GOT3 (cell line): ENCODE data around the gene BCOR.

Source experiments
- DNase-seq: peaks from one replicate; lab custom pipeline; 2025; ENCODE audit warnings: mixed read lengths; lab: John Stamatoyannopoulos, UW

The BCOR gene

DNA sequence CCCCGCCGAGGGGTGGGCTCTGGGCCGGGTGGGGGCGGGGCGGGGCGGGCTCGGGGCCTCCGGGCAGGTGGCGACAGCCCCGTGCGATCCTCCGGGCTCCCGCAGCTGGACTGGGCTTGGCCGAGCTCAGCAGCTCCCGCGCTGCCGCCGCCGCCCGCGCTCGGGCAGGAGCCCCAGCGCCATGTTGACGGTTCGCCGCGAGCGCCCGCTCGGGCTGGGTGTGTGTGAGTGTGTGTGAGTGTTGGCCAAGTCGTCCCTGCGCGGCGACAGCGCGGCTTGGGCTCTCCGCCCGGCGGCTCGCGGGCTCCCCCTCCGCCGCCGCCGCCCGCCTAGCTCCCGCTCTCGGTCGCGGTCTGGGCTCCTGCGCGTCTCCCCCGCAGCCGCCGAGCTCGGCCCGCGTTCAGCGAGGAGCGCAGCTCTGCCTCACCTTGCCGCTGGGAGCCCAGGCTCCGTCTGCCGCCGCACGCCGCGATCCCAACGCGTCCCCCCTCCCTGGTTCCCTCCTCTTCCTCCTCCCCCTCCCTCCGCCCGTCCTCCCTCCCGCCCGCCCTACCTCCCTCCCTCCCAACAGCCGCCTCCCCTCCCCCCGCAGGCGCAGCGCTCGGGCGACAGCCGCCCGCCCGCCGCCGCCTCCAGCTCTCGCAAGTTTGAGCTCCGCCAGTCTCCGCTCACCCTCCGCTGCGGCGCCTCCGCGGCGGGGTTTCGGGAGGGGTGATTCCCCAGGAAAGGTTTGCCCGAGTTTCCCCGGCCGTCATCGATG, at the start of gene BCOR:
Gene BCOR, minus strand, starts transcription at position 455 of the 760 bp plus-strand sequence. CDS start 20,029 bp downstream, outside the sequence.
- DNase-seq = no peak

DNA sequence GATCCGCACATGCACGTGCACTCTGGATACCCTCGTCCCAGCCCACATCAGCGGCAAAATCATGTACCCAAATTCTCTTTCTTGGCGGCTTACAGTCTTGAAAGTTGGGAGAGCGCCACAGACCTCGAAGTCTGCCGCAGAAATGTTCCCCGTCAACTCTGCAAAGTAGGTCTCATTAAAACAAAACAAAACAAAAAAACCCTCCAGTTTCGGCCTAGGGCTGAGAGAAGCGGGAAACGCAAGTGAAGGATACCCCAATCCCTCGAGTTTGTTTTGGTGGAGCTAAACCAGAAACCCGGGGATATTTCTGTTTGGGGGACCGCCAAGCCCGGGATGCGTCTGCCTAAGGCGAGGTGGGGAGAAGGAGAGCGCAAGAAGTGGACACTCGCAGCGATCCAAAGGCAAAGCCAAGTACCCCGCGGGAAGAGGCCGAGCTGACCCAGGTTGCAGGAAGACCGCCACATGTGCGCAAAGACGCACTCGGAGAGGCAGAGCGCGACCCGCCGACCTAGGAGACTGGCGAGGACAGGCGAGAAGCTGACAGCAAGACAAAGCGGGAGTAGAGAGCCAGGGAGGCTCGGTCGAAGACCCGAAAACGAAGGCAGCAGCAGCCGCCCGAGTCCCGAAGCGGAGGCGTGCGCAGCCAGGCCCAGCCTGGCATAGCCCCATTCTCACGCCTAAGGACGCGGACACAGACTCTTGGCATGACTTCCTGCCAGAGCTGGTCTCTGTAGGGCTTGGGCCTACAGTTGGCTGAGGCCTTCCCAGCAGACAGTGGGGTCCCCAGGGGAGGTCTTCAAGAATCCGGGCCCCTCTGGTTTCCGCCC, 49.6 kb upstream of the BCOR start:
- no peak for DNase-seq

DNA sequence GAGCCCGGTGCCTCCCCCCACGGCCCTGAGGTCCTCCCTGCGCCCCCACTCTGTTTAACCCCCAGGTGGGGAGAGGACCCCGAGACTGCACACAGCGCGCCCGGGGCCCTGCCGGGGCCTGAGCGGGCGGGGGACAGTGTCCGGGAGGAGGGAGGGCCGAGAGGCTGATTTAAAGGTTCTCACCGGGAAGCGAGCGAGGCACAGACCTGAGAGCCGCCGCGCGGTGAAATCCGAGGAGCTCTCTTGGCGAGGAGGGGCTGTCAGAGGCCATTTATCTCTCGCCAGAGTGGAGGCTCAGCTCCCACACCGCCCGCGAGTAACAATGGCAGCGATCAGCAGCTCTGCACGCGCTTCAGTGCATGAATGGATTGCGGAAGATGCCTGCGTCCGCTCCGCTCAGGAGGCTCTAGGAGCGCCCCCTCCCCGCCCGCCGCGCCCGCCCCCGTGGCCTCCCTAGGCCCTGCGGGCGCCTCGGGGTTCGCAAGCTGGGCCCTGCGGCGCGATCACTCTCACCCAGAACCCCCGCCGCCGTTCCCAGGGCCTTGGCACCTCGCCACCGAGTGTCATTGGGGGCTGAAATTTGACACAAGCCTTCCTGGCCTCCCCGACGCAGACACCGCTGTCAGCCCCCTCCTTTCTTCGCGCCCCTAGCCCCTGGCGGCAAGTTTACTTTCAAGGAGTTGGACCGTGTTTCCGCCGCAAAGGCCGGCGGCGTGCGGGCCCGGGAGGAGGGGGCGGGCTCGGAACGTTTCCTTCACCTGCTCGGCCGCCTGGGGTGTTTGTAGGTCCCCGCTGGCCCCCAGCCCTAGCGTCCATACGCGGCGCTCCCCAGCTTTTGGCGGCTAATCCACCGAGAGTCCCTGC, 48.7 kb upstream of the BCOR start:
- no peak for DNase-seq

DNA sequence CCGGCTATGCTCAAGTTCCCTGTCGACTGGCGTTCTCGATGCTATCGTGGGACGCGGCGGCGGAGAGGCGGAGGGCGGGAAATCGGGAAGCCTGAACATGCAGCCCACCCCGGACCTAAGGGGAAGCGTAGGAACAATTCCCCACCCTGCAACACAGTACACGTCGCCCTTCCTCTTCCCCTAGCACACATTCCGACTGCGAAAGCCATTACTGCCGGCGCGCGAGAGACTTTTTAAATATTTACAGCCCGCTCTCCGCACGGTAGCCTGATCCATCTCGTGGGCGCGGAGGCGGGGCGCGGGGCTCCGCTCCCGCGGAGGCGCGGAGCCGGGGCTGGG, 48.1 kb upstream of the BCOR start:
- no peak for DNase-seq

DNA sequence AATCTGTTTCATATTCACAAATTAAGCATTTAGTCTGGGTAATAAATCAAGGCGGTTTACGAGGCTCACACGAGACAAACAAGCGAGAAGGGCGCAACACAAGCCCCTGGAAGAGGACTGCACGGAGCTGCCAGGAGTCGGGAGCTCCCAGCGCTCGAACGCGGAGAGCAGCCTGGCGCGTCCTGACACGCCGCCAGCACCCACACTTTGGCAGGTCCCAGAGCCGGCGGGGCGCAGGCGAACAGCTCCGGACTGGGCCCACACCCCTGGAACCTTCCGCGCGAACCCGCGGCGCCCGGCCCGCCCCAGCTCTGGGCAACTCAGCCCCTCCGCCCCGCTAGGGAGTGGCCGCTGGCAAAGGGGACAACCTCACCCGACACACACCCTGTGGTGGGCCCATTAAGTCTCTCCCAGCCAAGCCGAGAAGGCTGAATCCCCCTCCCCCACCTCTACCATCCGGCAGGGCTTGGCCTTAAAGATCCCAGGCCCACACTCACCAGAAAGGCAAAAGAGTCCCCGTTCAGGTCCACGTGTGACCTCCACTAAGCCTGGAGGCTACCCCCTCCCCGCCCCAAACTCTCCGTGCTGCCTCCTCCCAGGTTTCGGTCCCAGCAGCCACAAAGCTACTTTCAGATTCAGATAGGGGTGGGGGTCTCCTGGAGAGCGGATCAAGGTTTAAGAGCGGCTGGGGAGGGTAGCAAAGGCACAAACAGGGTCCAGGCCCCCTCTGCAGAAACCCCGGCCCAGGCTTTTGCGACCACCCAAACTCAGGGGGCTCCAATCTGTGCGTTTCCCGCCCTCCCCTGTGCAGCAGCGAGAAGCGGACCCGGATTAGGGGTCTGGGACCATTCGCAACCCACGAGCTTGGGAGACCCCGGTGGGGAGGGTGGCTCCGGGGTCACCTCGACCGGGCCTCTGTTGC, 47.5 kb upstream of the BCOR start:
- no peak for DNase-seq

DNA sequence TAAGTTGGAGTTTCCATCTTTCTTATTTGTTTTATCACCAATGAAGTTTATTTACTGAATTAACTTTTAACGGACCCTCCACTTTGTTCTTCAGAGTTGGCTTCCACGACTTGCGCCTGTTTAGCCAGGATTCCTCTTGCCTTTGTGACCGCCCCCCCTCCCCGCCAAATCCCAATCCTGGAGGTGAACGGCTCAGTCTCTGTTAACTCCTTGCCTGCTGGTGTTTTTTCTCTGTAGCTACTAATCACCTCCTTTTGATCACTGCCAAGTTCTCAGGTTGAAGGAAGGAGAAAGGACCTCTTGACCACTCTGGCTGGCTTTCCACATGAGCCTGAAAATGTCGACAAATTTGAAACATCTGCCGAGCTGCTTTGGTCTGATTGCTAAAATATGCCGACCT, 46.8 kb upstream of the BCOR start:
- no peak for DNase-seq

DNA sequence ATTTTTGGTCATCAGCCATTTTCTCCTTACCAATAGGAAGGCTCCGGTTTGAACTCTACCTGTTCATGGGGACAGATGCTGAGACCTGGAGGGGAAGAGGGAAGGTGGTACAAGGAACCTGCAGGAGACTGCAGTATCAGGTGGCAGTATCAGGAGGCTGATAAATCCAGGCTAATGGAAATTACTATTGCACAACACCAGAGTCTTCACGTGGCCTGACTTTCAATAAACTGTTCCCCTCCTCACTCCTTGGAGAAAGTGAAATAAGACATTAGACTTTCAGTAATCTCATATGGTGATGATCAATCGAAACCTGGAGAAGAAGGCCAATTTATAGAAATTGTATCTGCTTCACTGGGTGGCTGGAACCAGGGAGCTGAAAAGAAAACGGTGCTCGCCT, 46.2 kb upstream of the BCOR start:
- no peak for DNase-seq

DNA sequence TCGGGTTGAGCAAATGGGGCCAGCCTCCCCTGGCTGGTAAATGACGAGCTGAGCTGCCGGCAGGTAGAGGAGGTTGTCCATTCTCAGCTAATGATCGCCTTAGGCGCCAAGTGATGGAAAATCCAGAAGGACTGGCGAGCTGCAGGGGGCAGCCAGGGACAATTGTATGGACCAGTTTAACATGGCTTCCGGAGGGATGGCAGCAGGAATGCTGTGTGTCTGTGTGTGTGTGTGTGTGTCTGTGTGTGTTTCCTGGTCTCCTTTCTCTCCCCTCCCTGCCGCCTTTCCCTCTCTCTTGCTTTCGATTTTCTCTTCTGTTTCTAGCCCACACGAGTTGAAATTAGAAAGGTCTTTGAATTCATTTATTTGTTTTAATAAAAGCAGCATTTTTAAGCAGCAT, 45.2 kb upstream of the BCOR start:
- DNase-seq = no peak

DNA sequence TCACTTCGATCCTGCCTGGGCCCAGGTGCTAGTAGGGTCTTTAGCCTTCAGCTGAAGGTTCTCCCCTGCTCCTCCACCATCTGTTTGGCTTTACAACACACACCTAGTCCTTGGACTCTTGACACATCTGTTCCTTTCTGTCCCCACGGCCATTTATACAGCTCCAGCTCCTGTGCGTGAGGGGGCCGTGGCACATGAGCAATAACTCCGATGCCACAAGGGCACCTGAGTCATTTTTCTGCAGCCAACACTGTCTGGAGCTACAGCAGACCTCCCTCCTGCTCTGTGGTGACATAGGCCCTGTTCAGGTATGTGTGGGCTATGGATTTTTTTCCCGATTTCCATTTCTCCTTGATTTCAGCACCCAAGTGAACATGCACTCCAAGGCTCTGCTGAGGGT, 44.7 kb upstream of the BCOR start:
- DNase-seq = no peak

DNA sequence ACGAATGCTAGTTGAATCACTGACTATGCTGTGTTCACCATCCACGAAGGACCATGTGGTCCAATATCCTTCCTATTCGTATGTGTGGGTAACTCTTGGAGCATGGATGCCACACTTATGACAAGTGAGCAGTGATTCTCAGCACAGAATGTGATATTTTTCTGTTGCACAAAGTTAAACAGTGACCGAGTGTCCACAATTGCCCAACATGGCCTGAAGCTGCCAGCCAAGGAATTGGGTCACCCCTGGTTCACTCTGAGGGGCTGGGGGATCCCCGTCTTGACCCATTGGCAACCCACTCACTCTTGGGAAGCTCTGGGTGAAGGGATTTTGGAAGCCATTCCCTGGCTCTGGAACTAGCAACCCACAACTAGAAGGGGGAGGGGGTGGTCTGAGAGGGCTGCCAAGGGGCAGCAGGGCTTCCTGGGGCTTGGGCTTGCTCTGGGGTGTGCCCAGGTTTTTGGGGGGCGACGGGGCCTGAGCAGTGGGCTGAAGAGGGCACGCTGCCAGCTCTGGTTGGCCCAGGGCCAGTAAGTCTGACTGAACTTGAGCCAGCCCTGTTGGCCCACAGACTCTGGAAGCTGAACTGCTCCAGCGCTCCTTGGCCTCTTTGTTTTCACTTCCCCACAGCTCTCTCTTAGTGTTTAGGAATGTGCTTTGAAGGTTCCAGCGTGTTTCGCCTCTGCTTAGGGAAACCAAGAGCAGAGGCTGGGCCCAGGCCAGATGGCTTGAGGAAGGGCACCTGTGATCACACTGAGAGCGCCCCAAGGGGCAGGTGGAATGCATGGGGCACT, 43.1 kb upstream of the BCOR start:
- no peak for DNase-seq

DNA sequence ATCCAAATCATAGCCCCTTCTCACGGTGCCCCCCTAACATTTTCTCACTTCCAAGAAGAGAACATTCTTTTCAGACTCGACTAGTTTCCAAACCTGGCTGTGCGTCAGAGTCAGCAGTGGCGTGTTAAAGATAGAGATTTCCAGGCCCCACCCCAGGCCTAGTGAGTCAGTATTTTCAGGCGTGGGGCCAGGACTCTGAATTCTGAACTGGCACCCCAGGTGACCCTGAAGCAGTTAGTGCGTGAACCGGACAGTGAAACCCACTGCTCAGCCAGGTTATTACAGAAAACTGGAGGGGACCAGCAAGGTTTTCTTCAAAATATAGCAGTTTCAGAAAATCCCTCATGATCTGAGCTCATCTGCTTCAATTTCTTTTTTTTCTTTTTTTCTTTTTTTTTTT, 35.0 kb upstream of the BCOR start:
- no peak for DNase-seq

DNA sequence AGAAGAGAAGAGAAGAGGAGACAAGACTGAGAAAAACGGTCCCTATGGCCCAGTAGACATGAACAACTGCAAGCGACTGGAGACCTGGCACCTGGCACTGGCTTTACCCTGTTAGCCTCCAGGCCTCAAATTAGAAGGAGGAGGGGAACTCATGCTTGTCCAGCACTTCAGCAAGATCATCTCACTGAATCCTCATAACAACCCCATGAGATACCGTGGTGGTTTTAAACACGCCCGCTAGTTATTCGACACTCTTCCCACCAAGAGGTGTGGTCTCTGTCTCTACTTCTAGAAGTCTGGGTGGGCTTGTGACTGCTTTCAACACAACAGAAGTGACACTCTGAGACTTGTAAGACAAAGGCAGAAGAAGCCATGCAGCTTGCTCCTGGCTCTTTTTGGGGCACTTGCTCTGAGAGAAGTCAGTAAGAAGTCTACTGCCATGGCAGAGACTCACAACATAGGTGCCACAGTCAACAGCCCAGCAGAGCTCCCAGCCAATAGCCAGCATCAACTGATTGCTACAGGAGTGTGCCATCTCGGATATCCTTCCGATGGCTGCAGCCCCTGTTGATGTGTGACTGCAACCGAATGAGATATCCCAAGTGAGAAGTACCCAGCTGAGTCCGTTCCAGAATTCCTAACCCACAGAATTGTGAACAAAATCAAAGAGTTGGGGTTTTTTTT, 34.0 kb upstream of the BCOR start:
- DNase-seq = no peak

DNA sequence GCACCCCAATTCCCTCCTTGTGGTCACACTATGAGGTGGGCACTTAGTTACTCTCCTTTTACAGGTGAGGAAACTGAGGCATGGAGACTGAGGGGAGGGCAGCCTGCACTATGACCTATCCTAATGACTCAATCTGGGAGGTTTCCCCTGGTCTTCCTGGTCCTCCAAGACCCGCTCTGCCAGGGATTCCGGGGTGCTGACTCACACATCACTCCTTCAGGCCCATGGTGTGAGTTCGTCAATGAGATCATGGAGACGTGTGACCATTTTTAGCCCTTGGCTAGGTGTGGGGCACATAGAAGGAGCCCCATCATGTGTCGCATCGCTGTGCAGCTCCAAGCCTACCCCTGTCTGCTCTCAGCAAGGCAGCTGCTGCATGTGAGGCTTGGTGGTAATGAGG, 32.4 kb upstream of the BCOR start:
- DNase-seq = no peak

DNA sequence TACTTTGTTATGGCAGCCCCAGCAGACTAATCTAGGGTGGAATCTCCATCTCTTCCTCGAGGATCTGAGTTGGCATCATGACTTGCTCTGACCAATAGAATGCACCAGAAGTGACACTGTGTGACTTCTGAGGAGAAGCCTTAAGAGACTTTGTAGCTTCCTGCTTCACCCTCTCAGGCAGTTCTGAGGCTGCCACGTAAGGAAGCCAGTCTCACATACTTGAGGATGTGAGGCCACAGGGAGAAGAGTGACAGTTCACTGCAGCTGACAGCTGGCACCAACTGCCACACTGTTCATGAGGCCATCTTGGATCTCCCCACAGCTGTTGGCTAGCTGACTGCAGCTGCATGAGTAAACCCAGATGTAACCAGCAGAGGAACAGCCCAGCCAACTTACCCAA, 29.3 kb upstream of the BCOR start:
- no peak for DNase-seq

DNA sequence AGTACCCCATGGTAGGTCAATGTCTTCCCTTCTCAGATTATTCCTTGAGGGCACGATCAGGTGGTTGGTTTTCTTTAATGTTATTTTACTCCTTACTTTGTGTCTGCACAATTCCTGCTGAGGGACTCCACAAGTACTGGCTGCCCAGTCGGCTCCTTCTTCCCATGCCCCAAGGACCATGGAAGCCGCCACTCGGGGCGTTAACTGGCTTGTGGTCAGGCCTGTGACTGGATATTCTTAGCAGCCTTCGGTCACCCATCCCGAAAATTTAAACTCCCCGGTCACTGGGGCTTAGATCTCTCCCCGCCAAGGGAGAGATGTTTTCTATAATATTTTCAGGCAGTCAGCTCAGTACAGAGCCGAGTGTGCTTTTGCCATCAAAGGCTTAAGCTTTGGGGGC, 24.7 kb upstream of the BCOR start:
- DNase-seq = no peak

DNA sequence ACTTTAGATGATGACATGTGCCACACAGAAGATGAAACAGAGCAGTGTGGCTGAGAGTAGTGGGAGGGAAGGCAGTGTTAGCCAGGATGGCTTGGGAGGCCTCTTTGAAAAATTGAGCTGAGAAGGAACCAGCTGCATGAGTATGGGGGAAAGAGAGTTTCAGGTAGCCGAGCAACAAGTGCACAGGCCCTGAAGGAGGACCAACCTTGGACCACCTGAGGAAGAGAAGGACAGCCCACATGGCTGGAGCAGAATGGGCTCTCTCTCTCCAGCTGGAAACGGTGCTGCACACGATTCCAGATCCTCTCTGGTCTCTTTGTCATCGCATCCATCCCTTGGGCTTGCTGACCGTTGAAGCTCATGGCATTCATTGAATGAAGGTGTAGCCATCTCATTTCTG, 23.9 kb upstream of the BCOR start:
- DNase-seq = no peak

DNA sequence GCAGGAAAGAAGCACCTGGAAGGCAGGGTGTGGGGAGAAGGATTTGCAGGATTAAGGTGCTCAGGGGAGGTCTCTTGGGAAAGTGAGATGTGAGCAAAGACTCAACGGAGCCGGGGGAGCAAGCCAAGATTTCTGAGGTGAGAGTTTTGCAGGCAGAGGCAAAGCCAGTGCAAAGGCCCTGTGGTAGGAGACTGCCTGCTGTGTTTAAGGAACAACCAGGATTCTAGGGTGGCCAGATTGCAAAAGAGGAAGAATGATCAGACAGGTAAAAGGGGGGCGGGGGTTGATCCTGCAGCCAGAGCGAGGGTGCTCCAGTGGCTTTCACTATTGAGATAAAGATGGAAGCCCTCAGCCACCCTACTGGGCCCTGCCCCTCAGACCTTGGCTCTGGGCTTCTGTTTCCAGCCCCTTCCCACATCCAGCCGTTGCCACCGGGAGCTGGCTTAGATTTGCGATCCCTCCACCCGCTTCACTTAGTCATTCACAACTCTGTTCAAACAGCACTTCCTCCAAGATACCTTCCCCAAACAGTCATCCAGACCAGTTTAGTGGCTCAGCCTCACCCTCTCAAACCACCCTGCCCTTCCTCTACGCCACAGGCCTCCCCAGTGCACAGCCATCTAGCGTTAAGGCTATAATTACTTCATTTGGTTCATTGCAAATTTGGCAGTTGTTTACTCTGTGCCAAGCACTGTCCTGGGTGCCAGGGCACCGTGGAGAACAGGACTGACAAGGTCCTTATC, 23.3 kb upstream of the BCOR start:
- DNase-seq = no peak

DNA sequence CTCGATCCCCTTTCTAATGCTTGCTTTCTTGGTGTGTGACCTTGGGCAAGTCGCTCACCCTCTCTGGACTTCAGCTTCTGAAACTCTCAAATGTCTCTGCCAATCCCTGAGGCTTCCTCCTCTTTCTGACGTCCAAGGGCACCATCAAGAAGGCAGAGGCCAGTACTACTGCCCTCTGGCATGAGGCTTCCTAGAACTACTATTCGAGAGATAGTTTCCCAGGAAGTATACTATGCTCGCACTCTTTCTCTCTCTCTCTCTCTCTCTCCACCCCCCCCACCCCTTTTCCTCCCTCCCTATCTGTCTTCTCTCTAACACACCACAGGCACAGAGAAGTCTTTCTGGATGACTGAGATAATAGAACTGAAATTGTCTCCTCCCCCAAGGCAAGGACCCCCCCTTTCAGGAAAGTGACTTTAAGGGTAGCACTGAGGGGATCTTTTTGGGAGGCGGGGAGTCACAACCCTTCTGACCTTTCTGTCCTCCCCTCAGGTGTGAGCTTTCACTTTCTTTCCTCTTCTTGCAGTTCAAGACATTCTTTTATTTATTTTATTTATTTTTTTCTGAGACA, 20.0 kb upstream of the BCOR start:
- DNase-seq = no peak

DNA sequence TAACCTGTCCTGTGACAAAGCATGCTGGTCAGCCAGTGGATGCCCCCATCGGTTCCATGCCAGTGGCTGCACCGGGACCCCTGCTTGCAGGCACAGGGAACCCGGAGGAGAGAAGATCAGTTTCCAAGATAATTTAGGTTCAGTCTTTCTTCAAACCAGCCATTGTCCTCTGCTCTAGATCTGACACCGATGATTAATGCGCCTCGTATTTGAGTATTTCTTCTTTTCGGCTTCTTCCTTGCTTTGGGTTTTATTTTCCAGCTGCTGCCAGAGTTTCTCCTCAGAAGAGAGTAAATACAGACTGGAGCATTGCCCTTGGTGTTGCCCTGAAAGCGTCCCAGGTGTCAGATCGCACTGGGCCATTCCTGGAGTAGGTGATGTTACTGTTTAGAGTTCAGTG, 19.2 kb upstream of the BCOR start:
- no peak for DNase-seq
